K562 (cell line): ENCODE data around the gene TTC22. TPM values are rescaled to one million over a fixed set of nuclear protein-coding genes. Genes with fewer than 3 reads are reported as not detected.

ENCODE experiments used
- E2F1 ChIP-seq: sonication (generic); formaldehyde crosslinking; IDR thresholded peaks from 2 replicates; pipeline ENCODE4 v1.8.1; 2023; ENCODE audit warnings: mild to moderate bottlenecking, missing genetic modification reagents, moderate library complexity
- MXD1 ChIP-seq: fragments of 250-450 bp; sonication (Bioruptor Pico); IDR thresholded peaks from 2 replicates; pipeline ENCODE4 v1.8.0; 2021; ENCODE audit warnings: borderline replicate concordance, mild to moderate bottlenecking, moderate library complexity; ENCODE audit not compliant: poor library complexity, severe bottlenecking
- NR0B1 ChIP-seq: fragments of 450-650 bp; IDR thresholded peaks from one replicate; pipeline ENCODE4 v1.6.1; 2018; ENCODE audit warnings: mild to moderate bottlenecking, moderate library complexity; ENCODE audit not compliant: partially characterized antibody
- PHF21A ChIP-seq: fragments of 450-650 bp; IDR thresholded peaks from 2 replicates; pipeline ENCODE4 v1.6.1; 2017; ENCODE audit warnings: low read depth, borderline replicate concordance
- polyA plus RNA-seq, 8 experiments: library from polyadenylated mRNA; depleted of rRNA in 4 of 8; stranded (reverse) in 5 of 8; unstranded in 3 of 8; fragments of >200 nt; fragmentation: Nextera tagmentation in 2 of 8; fragmentation: Illumina TruSeq in 1 of 8; extraction: Ambion mirVana in 2 of 8; extraction: Trizol in 1 of 8; gene quantifications; 2 replicates each; pipeline versions ENCODE4 v1.2.1 to v1.2.3, GENCODE V29; 2011 to 2014; ENCODE audit warnings: inconsistent platforms in 1 of 8, missing spikeins in 1 of 8
- total RNA-seq, 7 experiments: library from RNA; depleted of rRNA in 6 of 7; stranded (reverse); fragments of >200 nt in 6 of 7; fragmentation: Illumina TruSeq in 2 of 7; extraction: Trizol in 2 of 7; gene quantifications; 2 replicates each; pipeline versions ENCODE4 v1.2.1 to v1.2.3, GENCODE V29; 2011 to 2021; ENCODE audit warnings: low replicate concordance in 1 of 7
- TF ChIP-seq, protein P1 (sequence below): fragments of 250-450 bp; sonication (Bioruptor Pico); IDR thresholded peaks from 2 replicates; pipeline ENCODE4 v1.4.0; 2020; ENCODE audit warnings: mild to moderate bottlenecking, moderate library complexity, borderline replicate concordance

The TTC22 gene
- total and polyA plus RNA-seq, 9 of the 15 experiments (the other 6 are each of a cell fraction or from before 2014, with no cell fraction given) = 0.07 TPM; not detected in 8

DNA sequence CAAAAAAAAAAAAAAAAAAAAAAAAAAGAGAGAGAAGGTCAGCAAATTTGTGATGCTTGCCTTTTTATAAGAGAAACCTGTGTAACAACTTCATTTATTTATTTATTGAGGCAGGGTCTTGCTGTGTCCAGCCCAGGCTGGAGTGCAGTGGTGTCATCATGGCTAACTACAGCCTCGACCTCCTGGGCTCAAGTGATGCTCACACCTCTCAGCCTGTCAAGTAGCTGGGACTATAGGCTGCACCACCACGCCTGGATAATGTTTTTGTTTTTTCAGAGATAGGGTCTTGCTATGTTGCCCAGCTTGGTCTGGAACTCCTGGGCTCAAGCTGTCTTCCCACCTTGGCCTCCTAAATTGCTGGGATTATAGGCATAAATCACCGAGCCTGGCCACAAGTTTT is 43.4 kb upstream of the TTC22 start (continued):
- TF ChIP-seq E2F1 (CRISPR knock-in tag) (no peak), NR0B1 (no peak), PHF21A (no peak), MXD1 (no peak)
- TF ChIP-seq, protein P1, sequence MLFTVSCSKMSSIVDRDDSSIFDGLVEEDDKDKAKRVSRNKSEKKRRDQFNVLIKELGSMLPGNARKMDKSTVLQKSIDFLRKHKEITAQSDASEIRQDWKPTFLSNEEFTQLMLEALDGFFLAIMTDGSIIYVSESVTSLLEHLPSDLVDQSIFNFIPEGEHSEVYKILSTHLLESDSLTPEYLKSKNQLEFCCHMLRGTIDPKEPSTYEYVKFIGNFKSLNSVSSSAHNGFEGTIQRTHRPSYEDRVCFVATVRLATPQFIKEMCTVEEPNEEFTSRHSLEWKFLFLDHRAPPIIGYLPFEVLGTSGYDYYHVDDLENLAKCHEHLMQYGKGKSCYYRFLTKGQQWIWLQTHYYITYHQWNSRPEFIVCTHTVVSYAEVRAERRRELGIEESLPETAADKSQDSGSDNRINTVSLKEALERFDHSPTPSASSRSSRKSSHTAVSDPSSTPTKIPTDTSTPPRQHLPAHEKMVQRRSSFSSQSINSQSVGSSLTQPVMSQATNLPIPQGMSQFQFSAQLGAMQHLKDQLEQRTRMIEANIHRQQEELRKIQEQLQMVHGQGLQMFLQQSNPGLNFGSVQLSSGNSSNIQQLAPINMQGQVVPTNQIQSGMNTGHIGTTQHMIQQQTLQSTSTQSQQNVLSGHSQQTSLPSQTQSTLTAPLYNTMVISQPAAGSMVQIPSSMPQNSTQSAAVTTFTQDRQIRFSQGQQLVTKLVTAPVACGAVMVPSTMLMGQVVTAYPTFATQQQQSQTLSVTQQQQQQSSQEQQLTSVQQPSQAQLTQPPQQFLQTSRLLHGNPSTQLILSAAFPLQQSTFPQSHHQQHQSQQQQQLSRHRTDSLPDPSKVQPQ = no peak
